Progenitor cell of endocrine pancreas (in vitro differentiated cells): ENCODE results near the gene FAM47C. TPM values are rescaled to one million over a fixed set of nuclear protein-coding genes. Genes with fewer than 3 reads are reported as not detected.

Experiments
- DNase-seq: peaks from one replicate; pipeline ENCODE4 v3.0.0; 2021; ENCODE audit warnings: low spot score; ENCODE audit not compliant: unreplicated experiment
- H3K27ac Mint-ChIP-seq: 2 replicates; pipeline ENCODE4 v1.8.0; 2021; ENCODE audit warnings: mild to moderate bottlenecking, moderate library complexity, mixed read lengths
- H3K27me3 Mint-ChIP-seq: 2 replicates; pipeline ENCODE4 v1.8.0; 2021; ENCODE audit warnings: mixed read lengths
- H3K36me3 Mint-ChIP-seq: 2 replicates; pipeline ENCODE4 v1.8.0; 2022; ENCODE audit warnings: mixed read lengths; ENCODE audit not compliant: insufficient read depth
- H3K4me1 Mint-ChIP-seq: 2 replicates; pipeline ENCODE4 v1.8.0; 2021; ENCODE audit warnings: low read depth, mixed read lengths
- H3K4me3 Mint-ChIP-seq: 2 replicates; pipeline ENCODE4 v1.8.0; 2021; ENCODE audit warnings: low read depth, mild to moderate bottlenecking, moderate library complexity, mixed read lengths
- H3K9me3 Mint-ChIP-seq: 2 replicates; pipeline ENCODE4 v1.8.0; 2021; ENCODE audit warnings: low read depth, mixed read lengths
- CTCF ChIP-seq: fragments of 200-600 bp; sonication (generic); IDR thresholded peaks from one replicate; pipeline ENCODE4 v1.5.0; 2021; ENCODE audit warnings: antibody characterized with exemption, mild to moderate bottlenecking; ENCODE audit not compliant: unreplicated experiment
- total RNA-seq: library from RNA; stranded (reverse); gene quantifications from 2 replicates; pipeline ENCODE4 v1.2.1, GENCODE V29; 2021

Gene FAM47C
- total RNA-seq, 1 donor from 2014 or later: not detected

- Mint-ChIP-seq H3K4me1 (no peaks in the 10 kb centered on the region), H3K4me3 (no peak overlapping the region), H3K9me3 (peaks cover 20% of the 10 kb centered on the region), H3K36me3 (no peaks in the 10 kb centered on the region), H3K27ac (no peak overlapping the region), H3K27me3 (peaks cover 6% of the 10 kb centered on the region)
- peak; percentile 63 for TF ChIP-seq CTCF
- DNase-seq: no peak
Measured at GRCh38 chrX:37060999-37061398, 52.8 kb downstream of the FAM47C start.
